Suppressor macrophage (primary cell): ENCODE measurements around the gene TECPR2.

ENCODE experiments used
- DNase-seq, 4 experiments: peaks; one replicate each; pipeline ENCODE4 v3.0.0-alpha.2; 2020 to 2022

Gene TECPR2

GRCh38 chr14:102333795-102334705 lies 28.7 kb upstream of the TECPR2 start:
- peak in 3 of 4 experiments; percentile 14 to 22 (median 14) for DNase-seq

GRCh38 chr14:102335163-102335562 lies 27.6 kb upstream of the TECPR2 start:
- DNase-seq, result no peak

GRCh38 chr14:102338724-102339123 lies 24.0 kb upstream of the TECPR2 start:
- no peak for DNase-seq

- DNase-seq, result no peak
Measured at GRCh38 chr14:102341566-102341965, 21.2 kb upstream of the TECPR2 start.

GRCh38 chr14:102342238-102342637 lies 20.5 kb upstream of the TECPR2 start:
- no peak for DNase-seq

GRCh38 chr14:102344084-102344483 lies 18.7 kb upstream of the TECPR2 start:
- DNase-seq, result no peak

GRCh38 chr14:102344485-102344884 lies 18.3 kb upstream of the TECPR2 start:
- no peak for DNase-seq

- DNase-seq, result no peak
Measured at GRCh38 chr14:102345232-102345631, 17.5 kb upstream of the TECPR2 start.

- DNase-seq, result no peak
Measured at GRCh38 chr14:102346645-102347044, 16.1 kb upstream of the TECPR2 start.

- DNase-seq, result no peak
Measured at GRCh38 chr14:102348376-102348775, 14.4 kb upstream of the TECPR2 start.

GRCh38 chr14:102351023-102351422 lies 11.7 kb upstream of the TECPR2 start:
- DNase-seq, result peak in 3 of 4 experiments; percentile 9 to 14 (median 10)

GRCh38 chr14:102351593-102351992 lies 11.1 kb upstream of the TECPR2 start:
- DNase-seq, result peak in 2 of 4 experiments; percentile 25 to 34

GRCh38 chr14:102352213-102352612 lies 10.5 kb upstream of the TECPR2 start:
- DNase-seq, result no peak

GRCh38 chr14:102353126-102353619 lies 9.6 kb upstream of the TECPR2 start:
- no peak for DNase-seq

- no peak for DNase-seq
Measured at GRCh38 chr14:102356280-102356679, 6.5 kb upstream of the TECPR2 start.

GRCh38 chr14:102359341-102359740 lies 3.4 kb upstream of the TECPR2 start:
- DNase-seq, result no peak

- DNase-seq, result no peak
Measured at GRCh38 chr14:102360388-102360787, 2.4 kb upstream of the TECPR2 start.

GRCh38 chr14:102362084-102362483 lies 657 bp upstream of the TECPR2 start:
- DNase-seq, result peak; percentile 67 to 84 (median 70)

GRCh38 chr14:102363182-102363943 lies 622 bp downstream of the TECPR2 start:
- peak; percentile 22 to 62 (median 43) for DNase-seq

GRCh38 chr14:102370305-102370809 lies 7.6 kb downstream of the TECPR2 start:
- DNase-seq, result peak; percentile 60 to 86 (median 80)

GRCh38 chr14:102371361-102371760 lies 8.6 kb downstream of the TECPR2 start:
- no peak for DNase-seq

- DNase-seq, result no peak
Measured at GRCh38 chr14:102373110-102373509, 10.4 kb downstream of the TECPR2 start.

- no peak for DNase-seq
Measured at GRCh38 chr14:102374264-102374663, 11.5 kb downstream of the TECPR2 start.
